T-cell (primary cell): ENCODE results near the gene ZNF213. TPM values are rescaled to one million over a fixed set of nuclear protein-coding genes. Genes with fewer than 3 reads are reported as not detected.
A peak's percentile ranks its signal among the peaks of the same experiment; 100 is the strongest.
"Not testable (repeated sequence)": the region's sequence is repeated elsewhere in the genome, so short reads cannot be mapped to it uniquely, and the experiment has no call there.

ENCODE experiments used
- ATAC-seq, 4 experiments: fragments of 200-7000 bp in 3 of 4; fragments of 150-1000 bp in 1 of 4; cut with Tn5 transposase; replicated peaks in 1 of 4; 1 replicate in 3 of 4; 2 replicates in 1 of 4; pipeline ENCODE4 v1.10.0; 2021; ENCODE audit warnings: moderate library complexity in 3 of 4, mild to moderate bottlenecking in 2 of 4, moderate number of reproducible peaks in 1 of 4
- CTCF ChIA-PET, 2 donors: fragments of 300-600 bp; sonication (Branson Sonifier 250); formaldehyde crosslinking; loops; one replicate each; lab custom pipeline; 2022; ENCODE audit warnings: antibody characterized with exemption in 2 of 2; lab: Charles Lee
- POLR2A ChIA-PET, 2 donors: fragments of 300-600 bp; sonication (Branson Sonifier 250); formaldehyde crosslinking; loops; one replicate each; lab custom pipeline; 2022; ENCODE audit warnings: antibody characterized with exemption in 2 of 2; lab: Charles Lee
- DNase-seq, 35 experiments: peaks; one replicate each; pipeline versions ENCODE4 v3.0.0 to v3.0.0-alpha.2; 2013 to 2023
- H3K27ac ChIP-seq: one replicate; pipeline ENCODE4 v1.5.1; 2013; ENCODE audit warnings: low read length
- H3K27me3 ChIP-seq, 2 experiments: replicated peaks in 1 of 2; 1 replicate in 1 of 2; 2 replicates in 1 of 2; pipeline versions ENCODE4 v1.6.1 to v1.7.0; 2013; ENCODE audit warnings: low read length in 1 of 2, mixed read lengths in 1 of 2; ENCODE audit not compliant: control insufficient read depth in 2 of 2, insufficient read depth in 2 of 2; ENCODE audit errors: extremely low read depth in 1 of 2
- H3K36me3 ChIP-seq, 2 donors: 1 replicate in 1 of 2; 2 replicates in 1 of 2; pipeline versions ENCODE4 v1.6.1 to v1.7.0; 2013; ENCODE audit warnings: low read length in 1 of 2; ENCODE audit not compliant: control insufficient read depth in 2 of 2, insufficient read depth in 1 of 2; ENCODE audit errors: extremely low read depth in 1 of 2
- H3K4me1 ChIP-seq, 2 experiments: 1 replicate in 1 of 2; 2 replicates in 1 of 2; pipeline versions ENCODE4 v1.6.1 to v1.7.0; 2013; ENCODE audit warnings: low read length in 2 of 2, mixed read lengths in 1 of 2; ENCODE audit not compliant: insufficient read depth in 2 of 2, control insufficient read depth in 1 of 2; ENCODE audit errors: extremely low read depth in 1 of 2
- H3K4me3 ChIP-seq, 2 donors: 1 replicate in 1 of 2; 2 replicates in 1 of 2; pipeline versions ENCODE4 v1.5.1 to v1.7.0; 2013; ENCODE audit warnings: mild to moderate bottlenecking in 2 of 2, low read length in 1 of 2, moderate library complexity in 1 of 2; ENCODE audit not compliant: control insufficient read depth in 1 of 2; ENCODE audit errors: extremely low read depth in 1 of 2
- H3K9me3 ChIP-seq: 2 replicates; pipeline ENCODE4 v1.7.0; 2013
- H3K27ac Mint-ChIP-seq, 2 donors: one replicate each; pipeline ENCODE4 v1.8.0; 2020 to 2021; ENCODE audit warnings: mild to moderate bottlenecking in 2 of 2, mixed read lengths in 2 of 2
- H3K27me3 Mint-ChIP-seq, 2 donors: one replicate each; pipeline ENCODE4 v1.8.0; 2021 to 2022; ENCODE audit warnings: mixed read lengths in 2 of 2
- H3K36me3 Mint-ChIP-seq: one replicate; pipeline ENCODE4 v1.8.0; 2021; ENCODE audit warnings: mixed read lengths
- H3K4me1 Mint-ChIP-seq, 3 donors: one replicate each; pipeline ENCODE4 v1.8.0; 2020 to 2022; ENCODE audit warnings: mixed read lengths in 3 of 3, mild to moderate bottlenecking in 1 of 3
- H3K4me3 Mint-ChIP-seq, 3 donors: one replicate each; pipeline ENCODE4 v1.8.0; 2020 to 2022; ENCODE audit warnings: mild to moderate bottlenecking in 3 of 3, mixed read lengths in 3 of 3, moderate library complexity in 3 of 3
- H3K9me3 Mint-ChIP-seq, 3 donors: one replicate each; pipeline ENCODE4 v1.8.0; 2020 to 2022; ENCODE audit warnings: mixed read lengths in 3 of 3
- WGBS: methylation state at CpG from one replicate; pipeline ENCODE4 v1.1.5; 2013; ENCODE audit warnings: missing lambda C conversion rate; ENCODE audit not compliant: insufficient coverage; 5-methylcytosine and 5-hydroxymethylcytosine counted together
- total RNA-seq, 35 experiments: library from RNA in 6 of 35; stranded (reverse) in 6 of 35; fragments of 120-200 nt in 1 of 35; gene quantifications; one replicate each; pipeline versions ENCODE4 v1.2.1 to v1.2.4 and lab custom pipeline; 2013 to 2026

ZNF213 gene
- total RNA-seq, 5 donors from 2014 or later (not counting 1 experiment from before 2014, with no cell fraction given) = 3.1 to 16.9 (median 12.8) TPM

GRCh38 chr16:3168729-3169128 is 33.9 kb downstream of the ZNF213 start:
- H3K9me3 ChIP-seq, H3K27ac ChIP-seq, H3K4me3 ChIP-seq, H3K9me3 Mint-ChIP-seq, ATAC-seq, POLR2A ChIA-PET, H3K27ac Mint-ChIP-seq, H3K4me3 Mint-ChIP-seq, DNase-seq, H3K36me3 Mint-ChIP-seq, H3K36me3 ChIP-seq: not testable (repeated sequence)
- H3K4me1 ChIP-seq = peaks cover 7 to 42% of the 10 kb centered on the region in 2 experiments
- H3K27me3 ChIP-seq = peaks cover 16 to 46% of the 10 kb centered on the region in 2 experiments
- WGBS = 82% methylated on average over 2 of the region's 7 CpGs
- Mint-ChIP-seq H3K27me3 (peaks cover 13 to 23% of the 10 kb centered on the region in 2 donors), H3K4me1 (peaks cover 27 to 32% (median 28%) of the 10 kb centered on the region in 3 donors)
- CTCF ChIA-PET = interaction anchor here (0.5 to 1.5 kb wide), 4 partner anchors 34 to 110 kb away, joined by 3 to 8 read pairs (median 5); partner anchors contain the start of gene ZNF213 (in 1 of the 2)

GRCh38 chr16:3170440-3171180 is 35.8 kb downstream of the ZNF213 start:
- peak overlapping the region; percentile 38 to 49 for H3K4me3 ChIP-seq
- H3K9me3 ChIP-seq = no peaks in the 10 kb centered on the region
- Mint-ChIP-seq H3K27me3 (peaks cover 20 to 36% of the 10 kb centered on the region in 2 donors), H3K27ac (peak overlapping the region; percentile 81), H3K9me3 (no peaks in the 10 kb centered on the region), H3K4me1 (peaks cover 35 to 36% (median 36%) of the 10 kb centered on the region in 3 donors), H3K4me3 (peak overlapping the region; percentile 74 to 83 (median 77)), H3K36me3 (no peaks in the 10 kb centered on the region)
- H3K4me1 ChIP-seq = peaks cover 6 to 56% of the 10 kb centered on the region in 2 experiments
- H3K36me3 ChIP-seq = no peaks in the 10 kb centered on the region
- ChIA-PET CTCF (interaction anchor here (0.6 to 1.4 kb wide), 4 partner anchors 8 to 136 kb away, joined by 3 to 9 read pairs (median 3); no protein-coding TSS in a partner anchor), POLR2A (interaction anchor here in 1 of 2 donors (0.6 kb wide), 1 partner anchor 12 kb away, joined by 3 read pairs; no protein-coding TSS in a partner anchor)
- WGBS = 6% methylated on average over 26 of the region's 53 CpGs
- ATAC-seq (peak; percentile 21 to 45 (median 22)), DNase-seq (peak in 1 of 35 experiments; percentile 49)
- no peak overlapping the region for H3K27ac ChIP-seq
- H3K27me3 ChIP-seq = peaks cover 16 to 61% of the 10 kb centered on the region in 2 experiments

GRCh38 chr16:3171181-3171854 is 36.5 kb downstream of the ZNF213 start:
- DNase-seq = peak in 12 of 35 experiments; percentile 25 to 65 (median 42)
- no peaks in the 10 kb centered on the region for H3K36me3 ChIP-seq
- H3K27ac ChIP-seq = peak overlapping the region; percentile 33
- ChIA-PET POLR2A (no interaction called here), CTCF (interaction anchor here in 1 of 2 donors (0.6 to 0.7 kb wide), 2 partner anchors 9 to 137 kb away, joined by 3 to 9 read pairs; no protein-coding TSS in a partner anchor)
- under 1% methylated on average over 22 of the region's 35 CpGs for WGBS
- Mint-ChIP-seq H3K27me3 (peaks cover 27 to 43% of the 10 kb centered on the region in 2 donors), H3K27ac (peak overlapping the region; percentile 81), H3K4me3 (peak overlapping the region; percentile 74 to 83 (median 77)), H3K36me3 (no peaks in the 10 kb centered on the region), H3K4me1 (peaks cover 33 to 38% (median 38%) of the 10 kb centered on the region in 3 donors), H3K9me3 (no peaks in the 10 kb centered on the region)
- H3K4me3 ChIP-seq = peak overlapping the region; percentile 38 to 49
- H3K4me1 ChIP-seq = peaks cover 3 to 54% of the 10 kb centered on the region in 2 experiments
- peak; percentile 65 to 79 (median 72) for ATAC-seq
- H3K27me3 ChIP-seq = peaks cover 18 to 66% of the 10 kb centered on the region in 2 experiments
- H3K9me3 ChIP-seq = no peaks in the 10 kb centered on the region

GRCh38 chr16:3171855-3172593 is 37.2 kb downstream of the ZNF213 start:
- no peaks in the 10 kb centered on the region for H3K9me3 Mint-ChIP-seq
- peaks cover 18 to 73% of the 10 kb centered on the region in 2 experiments for H3K27me3 ChIP-seq
- WGBS = 3% methylated on average over 16 of the region's 41 CpGs
- H3K4me1 Mint-ChIP-seq = peaks cover 33 to 38% (median 38%) of the 10 kb centered on the region in 3 donors
- ATAC-seq (peak in 3 of 4 experiments; percentile 43 to 46 (median 45)), DNase-seq (peak in 7 of 35 experiments; percentile 24 to 48 (median 34))
- ChIA-PET CTCF (interaction anchor here (0.8 to 1.0 kb wide), 3 partner anchors 11 to 141 kb away, joined by 3 to 5 read pairs (median 3); no protein-coding TSS in a partner anchor), POLR2A (no interaction called here)
- H3K4me3 ChIP-seq = peak overlapping the region; percentile 38 to 49
- H3K36me3 ChIP-seq = no peaks in the 10 kb centered on the region
- H3K4me1 ChIP-seq = peaks cover 3 to 54% of the 10 kb centered on the region in 2 experiments
- no peaks in the 10 kb centered on the region for H3K36me3 Mint-ChIP-seq
- peak overlapping the region; percentile 81 for H3K27ac Mint-ChIP-seq
- no peaks in the 10 kb centered on the region for H3K9me3 ChIP-seq
- H3K27me3 Mint-ChIP-seq = peaks cover 32 to 50% of the 10 kb centered on the region in 2 donors
- no peak overlapping the region for H3K27ac ChIP-seq
- peak overlapping the region; percentile 74 to 83 (median 77) for H3K4me3 Mint-ChIP-seq

- H3K4me1 ChIP-seq = peaks cover 3 to 54% of the 10 kb centered on the region in 2 experiments
- H3K4me1 Mint-ChIP-seq = peaks cover 33 to 38% (median 38%) of the 10 kb centered on the region in 3 donors
- DNase-seq = no peak
- no peaks in the 10 kb centered on the region for H3K9me3 ChIP-seq
- no peak for ATAC-seq
- H3K36me3 ChIP-seq = no peaks in the 10 kb centered on the region
- 0% methylated on average over 12 of the region's 24 CpGs for WGBS
- peak overlapping the region; percentile 4 to 48 (median 34) for H3K4me3 Mint-ChIP-seq
- CTCF ChIA-PET = interaction anchor here in 1 of 2 donors (0.7 kb wide), 1 partner anchor 39 kb away, joined by 3 read pairs; the partner anchor contains the start of gene ZNF213
- no peaks in the 10 kb centered on the region for H3K36me3 Mint-ChIP-seq
- H3K27ac ChIP-seq = no peak overlapping the region
- H3K27me3 ChIP-seq = peaks cover 11 to 88% of the 10 kb centered on the region in 2 experiments
- H3K9me3 Mint-ChIP-seq = no peaks in the 10 kb centered on the region
- no peak overlapping the region for H3K27ac Mint-ChIP-seq
- H3K27me3 Mint-ChIP-seq = peaks cover 46 to 67% of the 10 kb centered on the region in 2 donors
- POLR2A ChIA-PET = interaction anchor here in 1 of 2 donors (0.6 kb wide), 1 partner anchor 169 kb away, joined by 7 read pairs; no protein-coding TSS in a partner anchor
- peak overlapping the region in 1 of 2 donors; percentile 25 for H3K4me3 ChIP-seq
Measured at GRCh38 chr16:3173892-3174617, 39.2 kb downstream of the ZNF213 start.
